IMR-90 (cell line): ENCODE results near the gene MASP2. TPM values are rescaled to one million over a fixed set of nuclear protein-coding genes. Genes with fewer than 3 reads are reported as not detected.

Source experiments
- ATAC-seq: fragments of 200-7000 bp; cut with Tn5 transposase; 2 replicates; pipeline ENCODE4 v1.9.1; 2020; ENCODE audit warnings: low read depth, mild to moderate bottlenecking, moderate library complexity
- BruUV-seq: library from RNA; stranded (reverse); fragments of 400-500 nt; replicated peaks from 2 replicates; lab custom pipeline; 2021; lab: Mats Ljungman, UMichigan
- CTCF ChIA-PET: fragments of 300-600 bp; formaldehyde crosslinking; extraction: SDS; loops from one replicate; lab custom pipeline; 2021; ENCODE audit warnings: antibody characterized with exemption; lab: Yijun Ruan, JAX
- POLR2A ChIA-PET: fragments of 300-600 bp; sonication (Branson Sonifier 250); formaldehyde crosslinking; loops from one replicate; lab custom pipeline; 2022; ENCODE audit warnings: antibody characterized with exemption; ENCODE audit not compliant: unreplicated experiment; lab: Charles Lee
- DNase-seq: peaks from one replicate; pipeline ENCODE4 v3.0.0; 2013
- H2AFZ ChIP-seq: replicated peaks from 2 replicates; pipeline ENCODE3; 2013; ENCODE audit warnings: low read length, mild to moderate bottlenecking; ENCODE audit not compliant: poor library complexity
- H2AK5ac ChIP-seq: 2 replicates; pipeline ENCODE4 v1.6.1; 2013; ENCODE audit warnings: low read depth, low read length, inconsistent platforms
- H2AK9ac ChIP-seq: replicated peaks from 2 replicates; pipeline ENCODE3; 2013; ENCODE audit warnings: mild to moderate bottlenecking, low read depth, low read length, moderate library complexity; ENCODE audit not compliant: poor library complexity
- H2BK120ac ChIP-seq: 2 replicates; pipeline ENCODE4 v1.6.1; 2013; ENCODE audit warnings: low read depth, low read length, inconsistent platforms
- H2BK15ac ChIP-seq: 3 replicates; pipeline ENCODE4 v1.6.1; 2013; ENCODE audit warnings: low read depth, low read length, inconsistent platforms
- H2BK20ac ChIP-seq: 2 replicates; pipeline ENCODE4 v1.6.1; 2013; ENCODE audit warnings: low read depth, mild to moderate bottlenecking, inconsistent platforms, low read length, moderate library complexity
- H2BK5ac ChIP-seq: 2 replicates; pipeline ENCODE4 v1.6.1; 2013; ENCODE audit warnings: mild to moderate bottlenecking, low read depth, low read length, inconsistent platforms; ENCODE audit not compliant: poor library complexity, severe bottlenecking
- H3K14ac ChIP-seq: replicated peaks from 2 replicates; pipeline ENCODE4 v1.6.1; 2013; ENCODE audit warnings: low read depth, low read length, inconsistent platforms
- H3K18ac ChIP-seq: 2 replicates; pipeline ENCODE4 v1.6.1; 2013; ENCODE audit warnings: low read depth, low read length, control low read depth
- H3K23ac ChIP-seq: 2 replicates; pipeline ENCODE4 v1.6.1; 2013; ENCODE audit warnings: low read depth, low read length, inconsistent platforms
- H3K27ac ChIP-seq: 2 replicates; pipeline ENCODE4 v1.5.1; 2013; ENCODE audit warnings: mild to moderate bottlenecking, control low read depth, low read length; ENCODE audit not compliant: insufficient read depth
- H3K27me3 ChIP-seq: 2 replicates; pipeline ENCODE4 v1.6.1; 2013; ENCODE audit warnings: low read length; ENCODE audit not compliant: control insufficient read depth, insufficient read depth
- H3K36me3 ChIP-seq: 2 replicates; pipeline ENCODE4 v1.6.1; 2013; ENCODE audit warnings: low read length, mixed read lengths; ENCODE audit not compliant: control insufficient read depth, insufficient read depth
- H3K4ac ChIP-seq: 2 replicates; pipeline ENCODE4 v1.6.1; 2013; ENCODE audit warnings: low read depth, low read length, inconsistent platforms
- H3K4me1 ChIP-seq: 2 replicates; pipeline ENCODE4 v1.6.1; 2013; ENCODE audit warnings: low read length, mixed read lengths; ENCODE audit not compliant: control insufficient read depth, insufficient read depth
- H3K4me2 ChIP-seq: 2 replicates; pipeline ENCODE4 v1.6.1; 2013; ENCODE audit warnings: low read depth, mild to moderate bottlenecking, control low read depth, low read length, moderate library complexity
- H3K4me3 ChIP-seq: 2 replicates; pipeline ENCODE4 v1.5.1; 2013; ENCODE audit warnings: low read depth, mild to moderate bottlenecking, control low read depth, low read length, moderate library complexity; ENCODE audit not compliant: insufficient read depth
- H3K56ac ChIP-seq: 2 replicates; pipeline ENCODE4 v1.6.1; 2013; ENCODE audit warnings: low read length, inconsistent platforms; ENCODE audit not compliant: insufficient read depth; ENCODE audit errors: extremely low read depth
- H3K79me1 ChIP-seq, 2 experiments: 2 replicates each; pipeline ENCODE4 v1.6.1; 2013; ENCODE audit warnings: low read length in 2 of 2, inconsistent platforms in 1 of 2, low read depth in 1 of 2
- H3K9ac ChIP-seq: 2 replicates; pipeline ENCODE4 v1.6.1; 2013; ENCODE audit warnings: low read depth, low read length, control low read depth
- H3K9me1 ChIP-seq: 2 replicates; pipeline ENCODE4 v1.6.1; 2013; ENCODE audit warnings: low read length, inconsistent platforms; ENCODE audit not compliant: insufficient read depth
- H3K9me3 ChIP-seq: 2 replicates; pipeline ENCODE4 v1.6.1; 2013; ENCODE audit warnings: low read length; ENCODE audit not compliant: control insufficient read depth, insufficient read depth
- H4K20me1 ChIP-seq: 2 replicates; pipeline ENCODE4 v1.6.1; 2013; ENCODE audit warnings: low read length, inconsistent platforms; ENCODE audit not compliant: insufficient read depth
- H4K5ac ChIP-seq: 2 replicates; pipeline ENCODE4 v1.6.1; 2013; ENCODE audit warnings: mild to moderate bottlenecking, low read depth, low read length, control low read depth
- H4K8ac ChIP-seq, 2 experiments: 2 replicates each; pipeline ENCODE4 v1.6.1; 2013; ENCODE audit warnings: low read depth in 2 of 2, low read length in 2 of 2, control low read depth in 1 of 2, inconsistent platforms in 1 of 2
- H4K91ac ChIP-seq: 2 replicates; pipeline ENCODE4 v1.6.1; 2013; ENCODE audit warnings: low read depth, low read length, inconsistent platforms; ENCODE audit not compliant: insufficient read depth
- NFE2L2 ChIP-seq: fragments of 150-350 bp; IDR thresholded peaks from 2 replicates; pipeline ENCODE4 v1.6.1; 2016; ENCODE audit warnings: low read depth, mild to moderate bottlenecking, low read length
- SMC3 ChIP-seq: fragments of 150-350 bp; IDR thresholded peaks from 2 replicates; pipeline ENCODE4 v1.6.1; 2016; ENCODE audit warnings: low read depth, mild to moderate bottlenecking, antibody characterized with exemption, low read length, moderate library complexity
- WGBS, 2 experiments: methylation state at CpG; one replicate each; pipeline versions ENCODE4 v1.1.5 to v1.1.7; 2013; ENCODE audit warnings: missing lambda C conversion rate in 2 of 2; ENCODE audit not compliant: insufficient read length in 1 of 2; ENCODE audit errors: extremely low coverage in 2 of 2; 5-methylcytosine and 5-hydroxymethylcytosine counted together
- dilution Hi-C: fragments of 300-500 bp; cut with HindIII; formaldehyde crosslinking; loops from one replicate; pipeline ENCODE4 v1.14.3; 2018; ENCODE audit warnings: low sequenced_read_pairs; ENCODE audit not compliant: unreplicated experiment
- in situ Hi-C: fragments of 300-500 bp; cut with MboI; formaldehyde crosslinking; loops from 3 replicates; pipeline ENCODE4 v1.14.3; 2019; ENCODE audit warnings: low sequenced_read_pairs, inconsistent platforms, mixed read lengths
- intact Hi-C: fragments of 100-400 bp; cut with micrococcal nuclease; formaldehyde crosslinking; loops from 2 replicates; pipeline ENCODE4 v1.10.0; 2022
- polyA plus RNA-seq, 3 experiments: library from polyadenylated mRNA; depleted of rRNA; stranded (reverse); fragments of >200 nt; gene quantifications; 2 replicates each; pipeline ENCODE4 v1.2.3, GENCODE V29; 2012; ENCODE audit warnings: low replicate concordance in 1 of 3
- total RNA-seq: library from RNA; depleted of rRNA; stranded (reverse); fragments of >200 nt; gene quantifications from 2 replicates; pipeline ENCODE4 v1.2.3, GENCODE V29; 2012

Gene MASP2
- total and polyA plus RNA-seq, 2 of the 4 experiments (the other 2 are of a cell fraction), result 0.03 TPM; not detected in 1

DNA sequence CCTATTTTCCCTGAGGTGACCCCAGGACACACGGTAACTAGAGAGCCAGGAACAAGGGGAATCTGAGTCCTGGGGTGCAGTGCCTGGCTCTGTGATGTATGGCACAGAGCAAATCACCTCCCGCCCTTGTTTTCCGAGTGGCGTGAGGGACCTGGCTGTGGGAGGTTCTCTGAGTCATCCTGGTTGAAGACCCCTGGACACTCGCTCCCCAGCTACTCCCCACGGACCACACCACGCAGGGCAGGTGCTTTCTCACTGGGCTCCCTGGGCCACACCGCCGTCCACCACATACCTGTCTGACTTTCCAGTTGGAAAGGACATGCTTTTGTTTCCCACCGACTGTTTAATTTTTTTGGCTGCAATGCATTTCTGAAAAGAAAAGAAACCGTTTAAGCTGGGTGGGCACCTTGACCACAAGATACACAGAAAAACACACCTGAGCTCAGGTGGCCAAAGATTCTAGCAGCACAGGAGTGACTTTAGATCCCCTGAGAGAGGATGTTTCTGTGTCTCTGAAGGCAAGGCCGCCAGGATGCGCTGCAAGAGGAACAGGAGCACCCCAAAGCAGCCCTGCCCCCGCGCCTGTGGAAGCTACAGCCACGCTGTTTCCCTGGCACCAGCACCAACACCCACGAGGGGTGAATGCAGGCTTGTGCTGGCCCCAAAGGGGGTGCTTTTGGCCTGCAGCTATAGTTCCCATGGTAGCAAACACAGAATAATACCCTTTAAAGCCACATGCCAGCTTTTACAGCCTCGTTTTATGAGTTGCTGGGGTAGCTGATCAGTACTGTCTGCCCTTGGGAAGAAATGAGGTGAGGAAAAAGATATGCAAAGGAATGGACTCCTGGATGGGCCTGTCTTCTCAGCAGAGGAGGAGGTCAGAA is 20.9 kb upstream of the MASP2 start:
- H3K4me1 ChIP-seq, result no peaks in the 10 kb centered on the region
- H4K8ac ChIP-seq, result no peak overlapping the region
- CTCF ChIA-PET, result no interaction called here
- H2AK5ac ChIP-seq, result no peak overlapping the region
- H3K27ac ChIP-seq, result no peak overlapping the region
- in situ Hi-C loops, result no loop called here
- no peak overlapping the region for H2BK20ac ChIP-seq
- no peak overlapping the region for H4K91ac ChIP-seq
- TF ChIP-seq NFE2L2, result no peak
- TF ChIP-seq SMC3, result no peak
- H3K56ac ChIP-seq, result no peak overlapping the region
- DNase-seq (no peak), ATAC-seq (no peak)
- no peaks in the 10 kb centered on the region for H3K9me1 ChIP-seq
- no peak overlapping the region for H3K4me2 ChIP-seq
- dilution Hi-C loops, result no loop called here
- no peak overlapping the region for H2BK15ac ChIP-seq
- no peak overlapping the region for H3K23ac ChIP-seq
- no peak overlapping the region for H3K4me3 ChIP-seq
- H4K20me1 ChIP-seq, result no peaks in the 10 kb centered on the region
- peaks cover 68% of the 10 kb centered on the region for H3K36me3 ChIP-seq
- no peak overlapping the region for H2BK5ac ChIP-seq
- no peak overlapping the region for H3K18ac ChIP-seq
- no peak overlapping the region for H2AK9ac ChIP-seq
- H4K5ac ChIP-seq, result no peak overlapping the region
- no peaks in the 10 kb centered on the region for H3K9me3 ChIP-seq
- POLR2A ChIA-PET, result no interaction called here
- H3K79me1 ChIP-seq, result peaks cover 4 to 7% of the 10 kb centered on the region in 2 experiments; a peak in 2 of 4 replicates
- no peaks in the 10 kb centered on the region for H3K27me3 ChIP-seq
- no TSS peak for BruUV-seq
- intact Hi-C loops, result no loop called here
- H3K9ac ChIP-seq, result no peak overlapping the region
- no peak overlapping the region for H3K4ac ChIP-seq
- H2BK120ac ChIP-seq, result no peak overlapping the region
- WGBS, 2 experiments, result 98% methylated on average over 6 of the region's 18 CpGs; no CpG with 5 or more reads in 1 of the 2 experiments
- no peak overlapping the region for H2AFZ ChIP-seq
- H3K14ac ChIP-seq, result no peak overlapping the region
